ENCODE measurements around the gene COPZ2. TPM values are rescaled to one million over a fixed set of nuclear protein-coding genes. Genes with fewer than 3 reads are reported as not detected.

The COPZ2 gene
- total and polyA plus RNA-seq, 9 of the 15 experiments (the other 6 are each of a cell fraction or from before 2014, with no cell fraction given): 0.22 to 0.49 TPM; not detected in 7

- TF ChIP-seq CLOCK (CRISPR knock-in tag; IDR thresholded peaks at IDR 0.05; ENCODE audit: borderline replicate concordance): no peak
These were observed 40.0 kb downstream of the COPZ2 start (continued) for GRCh38 chr17:47997586-47997985.

DNA sequence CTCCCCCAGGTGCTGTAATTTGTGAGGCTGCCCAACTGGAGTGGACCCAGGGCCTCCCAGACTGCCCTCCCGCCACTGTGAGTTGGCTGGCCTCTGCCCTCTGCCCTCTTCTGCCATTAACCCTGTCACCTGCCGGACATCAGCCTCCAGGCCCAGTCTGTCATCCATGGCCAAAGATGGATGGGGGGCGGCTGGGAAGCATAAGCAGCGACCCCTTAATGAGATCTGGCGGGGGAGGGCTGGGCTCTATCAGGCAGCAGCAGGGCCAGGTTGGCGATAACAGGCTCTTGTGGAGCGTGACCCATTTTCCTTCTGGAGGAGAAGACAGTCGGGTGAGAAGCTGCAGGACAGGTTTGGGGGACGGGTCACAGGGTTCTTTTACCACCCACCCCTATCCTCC is 41.4 kb downstream of the COPZ2 start:
- Histone ChIP-seq H4K20me1 (replicated peaks; ENCODE audit: control insufficient read depth, insufficient read depth, low read length) (no peaks in the 10 kb centered on the region), H3K4me1 (replicated peaks in 1 of 2; ENCODE audit: control insufficient read depth in 2 of 2, insufficient read depth in 2 of 2, low read length in 2 of 2) (peaks cover 21 to 28% of the 10 kb centered on the region in 2 experiments), H3K4me2 (ENCODE audit: insufficient read depth, low read length) (no peak overlapping the region; the same call in 1 of the 2 replicates), H3K27me3 (ENCODE audit: control insufficient read depth in 2 of 2, insufficient read depth in 2 of 2, low read length in 2 of 2) (no peaks in the 10 kb centered on the region), H3K9me3 (replicated peaks; ENCODE audit: control insufficient read depth, insufficient read depth, low read depth, low read length) (no peaks in the 10 kb centered on the region), H3K4me3 (no peak overlapping the region), H2AFZ (ENCODE audit: low read depth, low read length) (0 out of 2 replicates have a peak overlapping the region, but pooled peaks have one; percentile 26), H3K79me2 (ENCODE audit: control insufficient read depth, insufficient read depth, low read length) (no peaks in the 10 kb centered on the region), H3K9me1 (ENCODE audit: control insufficient read depth, insufficient read depth, low read length) (no peaks in the 10 kb centered on the region), H3K9ac (ENCODE audit: insufficient read depth in 1 of 2, low read depth in 2 of 2, low read length in 2 of 2) (peak overlapping the region in 1 of 2 experiments; percentile 73; a peak in 1 of 4 replicates), H3K27ac (ENCODE audit: extremely low read depth, low read depth, low read length) (no peak overlapping the region), H3K36me3 (ENCODE audit: control insufficient read depth, insufficient read depth, low read length) (no peaks in the 10 kb centered on the region)
- ChIA-PET CTCF (ENCODE audit: low intra/inter-chr PET ratio) (no interaction called here), POLR2A (interaction anchor here (0.5 to 1.5 kb wide), 3 partner anchors 9 to 26 kb away, joined by 3 to 4 read pairs (median 4); partner anchors contain the start of gene CDK5RAP3)
- BruUV-seq (replicated peaks): no TSS peak
- peak in 1 of 4 experiments; percentile 48 for DNase-seq (ENCODE audit: extremely low read depth in 1 of 4, low spot score in 3 of 4)
- in situ Hi-C loops (cut with MboI): no loop called here
- no peak for FAIRE-seq
- ATAC-seq: peak; percentile 27; the same call in 1 of the 3 replicates
- intact Hi-C loops (cut with micrococcal nuclease): no loop called here
- WGBS (ENCODE audit: insufficient coverage, low coverage, missing lambda C conversion rate): 18% methylated on average over 8 of the region's 9 CpGs
- TF ChIP-seq, protein P1, sequence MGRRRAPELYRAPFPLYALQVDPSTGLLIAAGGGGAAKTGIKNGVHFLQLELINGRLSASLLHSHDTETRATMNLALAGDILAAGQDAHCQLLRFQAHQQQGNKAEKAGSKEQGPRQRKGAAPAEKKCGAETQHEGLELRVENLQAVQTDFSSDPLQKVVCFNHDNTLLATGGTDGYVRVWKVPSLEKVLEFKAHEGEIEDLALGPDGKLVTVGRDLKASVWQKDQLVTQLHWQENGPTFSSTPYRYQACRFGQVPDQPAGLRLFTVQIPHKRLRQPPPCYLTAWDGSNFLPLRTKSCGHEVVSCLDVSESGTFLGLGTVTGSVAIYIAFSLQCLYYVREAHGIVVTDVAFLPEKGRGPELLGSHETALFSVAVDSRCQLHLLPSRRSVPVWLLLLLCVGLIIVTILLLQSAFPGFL (CRISPR knock-in tag; IDR thresholded peaks at IDR 0.05): no peak
- TF ChIP-seq ZNF407 (IDR thresholded peaks at IDR 0.05; ENCODE audit: low read depth) (no peak), NFE2 (IDR thresholded peaks at IDR 0.05; ENCODE audit: low read depth) (no peak), CC2D1A (IDR thresholded peaks at IDR 0.05) (no peak)
- TF ChIP-seq, protein P2, sequence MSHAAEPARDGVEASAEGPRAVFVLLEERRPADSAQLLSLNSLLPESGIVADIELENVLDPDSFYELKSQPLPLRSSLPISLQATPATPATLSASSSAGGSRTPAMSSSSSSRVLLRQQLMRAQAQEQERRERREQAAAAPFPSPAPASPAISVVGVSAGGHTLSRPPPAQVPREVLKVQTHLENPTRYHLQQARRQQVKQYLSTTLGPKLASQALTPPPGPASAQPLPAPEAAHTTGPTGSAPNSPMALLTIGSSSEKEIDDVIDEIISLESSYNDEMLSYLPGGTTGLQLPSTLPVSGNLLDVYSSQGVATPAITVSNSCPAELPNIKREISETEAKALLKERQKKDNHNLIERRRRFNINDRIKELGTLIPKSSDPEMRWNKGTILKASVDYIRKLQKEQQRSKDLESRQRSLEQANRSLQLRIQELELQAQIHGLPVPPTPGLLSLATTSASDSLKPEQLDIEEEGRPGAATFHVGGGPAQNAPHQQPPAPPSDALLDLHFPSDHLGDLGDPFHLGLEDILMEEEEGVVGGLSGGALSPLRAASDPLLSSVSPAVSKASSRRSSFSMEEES (CRISPR knock-in tag; IDR thresholded peaks at IDR 0.05): no peak

Data from K562 (cell line).